CD4-positive, alpha-beta T cell treated with Interleukin-4 for 4 hours (primary cell): ENCODE measurements around the gene STK11.

ENCODE experiments used
- DNase-seq: peaks from one replicate; pipeline ENCODE4 v3.0.0-alpha.2; 2020

The STK11 gene

DNA sequence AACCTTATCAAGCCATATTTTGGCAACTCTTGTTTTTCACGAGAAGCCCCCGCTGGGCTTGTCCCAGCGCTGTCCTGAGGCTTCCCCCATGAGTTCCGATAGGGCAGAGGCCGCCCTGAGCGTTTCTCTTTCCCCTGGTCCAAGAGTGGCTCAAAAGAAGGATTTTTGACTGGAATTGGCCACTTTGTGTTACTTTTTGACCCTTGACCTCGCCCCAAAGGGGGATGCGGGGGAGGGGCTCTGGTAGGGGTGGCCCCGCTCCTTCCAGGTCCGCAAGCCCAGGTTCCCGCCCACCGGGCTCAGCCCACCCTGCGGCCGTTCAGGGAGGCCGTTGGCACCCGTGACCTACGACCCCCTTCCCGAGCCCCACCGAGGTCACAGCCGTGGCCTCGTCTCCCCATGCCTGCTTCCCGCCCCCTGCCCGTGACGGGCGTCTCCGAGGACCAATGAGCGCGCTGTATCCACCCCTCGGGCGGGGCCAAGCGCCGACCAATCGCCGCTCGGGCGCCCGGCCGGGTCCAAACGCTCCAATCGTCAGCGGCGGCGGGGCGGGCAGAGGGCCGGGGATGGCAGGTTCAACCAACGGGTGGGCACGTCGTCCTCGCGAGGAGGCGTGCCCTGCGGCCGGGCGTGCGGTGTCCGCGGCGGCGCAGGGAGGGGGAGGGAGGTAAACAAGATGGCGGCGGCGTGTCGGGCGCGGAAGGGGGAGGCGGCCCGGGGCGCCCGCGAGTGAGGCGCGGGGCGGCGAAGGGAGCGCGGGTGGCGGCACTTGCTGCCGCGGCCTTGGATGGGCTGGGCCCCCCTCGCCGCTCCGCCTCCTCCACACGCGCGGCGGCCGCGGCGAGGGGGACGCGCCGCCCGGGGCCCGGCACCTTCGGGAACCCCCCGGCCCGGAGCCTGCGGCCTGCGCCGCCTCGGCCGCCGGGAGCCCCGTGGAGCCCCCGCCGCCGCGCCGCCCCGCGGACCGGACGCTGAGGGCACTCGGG, at the start of gene STK11:
Gene STK11, plus strand, starts transcription at position 665 of the 986 bp plus-strand sequence. CDS start 1,136 bp downstream, outside the sequence.
- peak; percentile 98 for DNase-seq

DNA sequence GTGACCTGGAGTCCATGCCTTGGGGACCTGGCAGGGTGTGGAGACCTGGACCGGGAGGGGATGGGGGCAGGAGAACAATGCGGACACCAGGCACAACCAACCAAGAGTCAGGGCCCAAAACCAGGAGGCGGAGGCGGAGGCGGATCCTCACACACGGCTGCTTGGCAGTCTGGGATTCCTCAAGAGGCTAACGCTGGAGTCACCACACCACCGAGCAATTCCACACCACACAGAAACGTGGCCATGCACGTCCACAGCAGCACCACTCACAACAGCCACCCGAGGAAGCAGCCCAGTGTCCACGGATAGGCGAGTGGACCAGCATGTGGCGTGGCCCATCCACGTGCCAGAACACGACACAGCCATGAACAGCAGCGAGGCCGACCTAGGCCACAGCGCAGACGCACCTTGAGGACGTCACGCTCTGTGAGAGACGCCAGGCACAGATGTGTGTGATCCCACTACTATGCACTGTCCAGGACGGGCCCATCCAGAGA, 49.2 kb upstream of the STK11 start:
- no peak for DNase-seq

DNA sequence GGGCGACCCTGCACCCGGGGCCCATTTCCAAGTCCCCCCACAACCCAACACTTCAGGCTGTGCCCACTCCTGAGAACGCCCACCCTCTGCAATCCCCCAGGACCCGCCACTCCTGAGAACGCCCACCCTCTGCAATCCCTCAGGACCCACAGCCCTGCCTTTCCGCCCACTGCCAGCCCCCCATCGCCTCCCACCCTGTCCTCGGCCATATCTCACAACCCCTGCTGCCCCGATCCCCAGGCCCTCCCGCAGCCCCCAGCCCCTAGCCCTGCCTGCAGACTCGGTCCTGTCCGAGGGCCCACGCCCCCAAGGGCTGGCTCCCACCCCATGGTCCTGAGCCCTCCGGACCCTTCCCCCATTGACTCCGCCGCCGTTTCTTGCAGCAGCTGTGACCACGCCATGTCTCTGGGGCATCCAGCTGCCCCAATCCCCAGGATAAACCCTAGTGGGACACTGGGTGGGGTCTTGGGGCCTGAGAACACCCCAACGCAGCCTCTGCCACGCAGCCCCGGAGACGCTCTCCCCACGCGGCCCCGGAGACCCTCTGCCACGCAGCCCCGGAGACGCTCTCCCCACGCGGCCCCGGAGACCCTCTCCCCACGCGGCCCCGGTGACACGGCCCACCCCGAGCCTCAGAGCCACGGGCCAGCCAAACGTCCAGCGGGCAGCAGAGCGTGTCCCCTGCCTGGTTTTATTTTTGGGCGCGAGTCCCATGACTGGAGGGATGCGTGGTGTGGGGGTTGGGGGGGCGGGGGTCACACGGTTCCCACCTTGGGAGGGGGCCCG, 48.6 kb upstream of the STK11 start:
- no peak for DNase-seq

DNA sequence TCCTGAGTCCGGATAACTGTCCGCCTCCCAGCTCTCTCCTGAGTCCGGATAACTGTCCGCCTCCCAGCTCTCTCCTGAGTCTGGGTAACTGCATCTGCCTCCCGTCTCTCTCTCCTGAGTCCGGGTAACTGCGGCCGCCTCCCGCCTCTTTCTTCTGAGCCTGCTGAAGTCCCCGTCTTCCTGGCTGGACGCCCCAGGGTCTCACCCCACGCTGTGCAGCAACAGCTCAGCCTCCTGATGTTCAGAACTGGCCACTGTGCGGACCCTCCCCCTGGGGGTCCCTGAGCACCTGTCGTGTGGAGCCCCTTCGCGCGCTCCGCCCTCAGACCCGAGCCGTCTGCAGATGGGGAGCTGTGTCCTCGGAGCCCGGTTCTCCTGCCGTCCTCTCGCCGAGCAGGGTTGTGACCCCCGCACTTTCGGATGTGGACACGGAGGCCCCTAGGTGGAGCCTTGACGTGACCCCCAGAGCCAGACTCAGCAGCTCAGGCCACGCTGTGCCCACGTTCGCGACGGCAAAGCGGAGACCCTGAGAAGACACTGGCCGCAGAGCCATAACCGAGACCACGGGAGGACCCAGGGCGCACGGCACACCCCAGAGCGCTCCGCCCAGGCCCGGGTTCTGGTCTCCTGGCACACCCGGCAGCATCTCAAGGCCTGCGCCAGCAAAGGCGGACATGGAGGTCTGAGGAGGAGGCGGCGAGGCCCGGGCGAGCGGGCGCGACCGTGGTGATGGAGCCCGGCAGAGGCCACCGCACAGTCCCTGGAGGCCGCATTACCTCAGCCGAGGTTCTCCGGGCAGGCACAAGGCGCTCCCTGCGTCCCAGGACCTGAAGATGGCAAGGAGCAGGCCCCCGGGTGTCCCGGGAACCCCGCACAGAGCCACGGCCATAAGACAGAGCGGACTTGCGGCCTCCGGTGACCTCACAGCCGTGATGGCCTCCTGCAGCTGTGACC, 47.4 kb upstream of the STK11 start:
- DNase-seq: no peak

DNA sequence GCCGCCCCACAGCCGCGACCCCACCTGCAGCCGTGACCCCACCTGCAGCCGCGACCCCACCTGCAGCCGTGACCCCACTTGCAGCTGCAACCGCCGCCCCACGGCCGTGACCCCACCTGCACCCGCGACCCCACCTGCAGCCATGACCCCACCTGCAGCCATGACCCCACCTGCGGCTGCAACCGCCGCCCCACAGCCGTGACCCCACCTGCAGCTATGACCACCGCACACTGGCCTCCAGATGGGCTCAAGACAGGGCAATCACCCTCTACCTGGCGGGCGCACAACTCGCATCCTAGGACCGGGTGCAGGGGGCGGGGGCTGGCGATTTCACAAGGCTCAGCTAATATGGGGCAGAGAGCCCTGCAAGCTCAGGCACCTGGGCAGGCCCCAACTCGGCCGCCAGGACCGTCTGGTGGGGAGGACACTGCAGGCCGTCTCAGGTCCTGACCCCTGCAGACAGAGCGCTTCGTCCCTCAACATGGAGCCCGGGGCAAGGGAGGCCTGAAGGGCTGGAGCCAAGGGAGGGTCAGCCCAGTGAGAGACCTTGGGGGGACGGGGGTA, 46.6 kb upstream of the STK11 start:
- DNase-seq: no peak

- DNase-seq: no peak
Measured at GRCh38 chr19:1159864-1160595, 45.5 kb upstream of the STK11 start.

DNA sequence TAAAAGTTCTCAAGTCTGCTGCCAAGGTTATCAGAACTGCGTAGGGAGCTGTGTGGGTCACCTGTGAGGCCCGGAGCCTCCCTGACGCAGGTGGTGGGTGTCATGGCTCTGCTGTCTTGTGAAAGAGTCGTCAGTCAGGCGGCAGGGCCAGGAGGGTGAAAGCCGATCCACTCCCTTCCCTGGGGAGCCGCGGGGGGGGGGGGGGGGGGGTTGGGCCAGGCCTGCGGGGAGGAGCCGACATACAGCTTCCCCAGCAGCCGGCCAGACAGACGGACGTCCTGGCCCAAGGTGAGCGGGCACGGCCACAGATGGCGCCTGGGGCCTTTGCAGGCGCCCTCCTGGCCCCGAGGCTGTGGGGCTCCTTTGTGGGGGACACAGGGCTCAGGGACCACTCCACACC, 43.9 kb upstream of the STK11 start:
- DNase-seq: no peak

DNA sequence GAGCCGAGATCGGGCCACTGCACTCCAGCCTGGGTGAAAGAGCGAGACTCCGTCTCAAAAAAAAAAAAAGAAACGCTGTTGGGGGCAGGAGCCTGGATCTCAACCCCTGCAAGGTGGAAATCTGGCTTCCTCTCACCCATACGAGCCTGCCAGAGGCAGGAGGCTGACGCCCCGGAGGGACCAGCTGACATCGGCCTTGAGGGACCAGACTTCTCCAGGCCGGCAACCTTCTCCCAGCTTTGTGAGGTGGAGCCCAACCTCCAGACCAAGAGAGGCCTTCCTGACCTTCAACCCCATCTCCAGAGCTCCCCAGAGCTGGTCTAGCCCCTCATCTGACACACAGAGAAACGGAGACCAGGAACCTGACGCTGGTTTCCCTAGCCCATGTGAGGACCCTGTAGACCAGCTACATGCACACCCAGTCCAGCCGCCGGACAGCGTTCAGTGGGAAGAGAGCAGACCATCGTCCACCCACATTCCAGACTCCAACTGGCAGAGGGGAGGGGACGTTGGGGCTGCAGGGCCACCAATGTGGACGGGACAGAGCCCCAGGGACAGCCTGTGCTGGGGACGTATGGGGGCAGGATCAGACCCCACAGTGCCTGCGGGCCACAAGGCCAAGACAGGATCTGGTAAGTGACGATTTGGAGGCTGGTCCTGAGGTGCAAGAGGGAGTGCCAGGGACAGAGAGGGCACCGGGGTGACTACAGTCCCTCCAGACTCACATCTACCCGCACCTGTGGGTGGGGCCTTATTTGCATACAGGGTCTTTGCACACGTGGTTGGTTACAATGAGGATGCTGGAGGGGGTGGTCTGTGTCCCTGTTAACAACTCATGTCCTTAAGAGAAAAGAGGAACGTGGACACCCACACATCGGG, 42.9 kb upstream of the STK11 start:
- DNase-seq: no peak

DNA sequence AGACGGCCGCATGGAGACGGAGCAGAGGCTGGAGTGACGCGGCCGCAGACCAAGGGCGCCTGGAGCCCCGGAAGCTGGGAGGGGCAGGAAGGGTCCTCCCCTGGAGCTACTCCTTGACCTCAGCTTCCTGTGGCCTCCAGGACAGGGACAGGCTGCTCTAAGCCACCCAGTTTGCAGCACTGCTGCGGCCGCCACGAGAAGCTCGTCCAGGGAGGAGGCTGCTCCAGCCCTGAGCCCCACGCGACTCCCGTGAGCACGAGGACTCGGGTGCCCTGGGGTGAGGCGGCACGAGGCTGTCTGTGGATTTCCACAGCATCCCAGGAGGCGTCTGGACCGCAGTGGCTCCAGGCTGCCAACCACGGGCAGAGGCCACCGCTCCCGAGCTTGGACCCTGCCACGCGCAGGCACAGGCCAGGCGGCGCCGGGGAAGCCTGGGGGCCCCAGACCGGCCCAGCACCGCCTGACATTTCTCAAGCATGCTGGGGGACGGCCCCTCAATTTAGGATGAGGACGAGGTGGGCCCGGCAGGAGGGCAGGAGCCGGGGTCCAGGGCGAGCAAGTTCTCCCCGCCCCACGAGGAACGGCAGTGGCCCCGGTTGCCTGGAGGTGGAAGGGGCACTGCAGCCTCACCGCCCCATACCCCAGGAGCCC, 42.2 kb upstream of the STK11 start:
- no peak for DNase-seq

- DNase-seq: no peak
Measured at GRCh38 chr19:1163934-1164683, 41.5 kb upstream of the STK11 start.

- DNase-seq: no peak
Measured at GRCh38 chr19:1164684-1165531, 40.7 kb upstream of the STK11 start.

- DNase-seq: no peak
Measured at GRCh38 chr19:1166872-1167573, 38.6 kb upstream of the STK11 start.

DNA sequence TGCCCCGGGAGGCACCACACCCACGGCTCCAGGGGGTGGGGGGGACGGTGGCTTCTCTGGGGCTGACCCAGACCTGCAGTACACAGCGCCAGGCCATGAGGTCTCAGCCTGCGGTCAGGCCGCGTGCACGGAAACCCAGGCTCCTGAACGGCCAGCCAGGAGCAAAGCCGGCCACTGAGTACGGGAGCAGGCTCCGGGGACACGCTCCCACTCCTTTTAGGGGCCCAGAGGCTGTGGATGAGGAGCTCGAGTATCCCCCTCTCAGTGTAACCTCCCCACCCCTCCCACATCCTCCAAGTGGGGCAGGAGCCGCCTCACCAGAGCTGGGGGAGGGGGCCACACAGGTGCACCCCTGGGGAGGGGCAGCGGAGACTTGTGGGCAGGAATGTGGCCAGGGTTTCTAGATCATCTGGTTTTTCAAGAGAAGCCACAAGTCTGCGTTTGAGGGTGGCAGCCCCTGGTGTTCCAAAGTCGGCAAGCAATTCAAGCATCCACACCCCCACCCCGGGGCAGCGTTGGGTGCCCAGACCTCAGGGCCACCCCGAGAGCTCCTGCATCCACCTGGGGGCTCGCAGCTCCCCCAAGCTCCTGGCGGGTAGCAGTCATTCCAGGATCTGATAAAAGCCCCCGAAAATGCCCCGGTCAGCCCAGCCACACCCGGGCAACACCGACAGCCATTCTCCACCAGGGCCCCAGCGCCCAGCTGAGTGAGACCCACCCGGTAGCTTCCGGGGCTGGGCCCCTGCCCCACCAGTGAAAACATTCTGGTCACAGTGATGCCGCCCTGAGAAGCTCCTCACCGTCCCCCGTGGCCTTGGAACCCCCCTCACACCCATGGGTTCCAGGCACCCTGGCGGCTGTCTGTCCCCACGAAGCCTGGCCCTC, 37.6 kb upstream of the STK11 start:
- DNase-seq: no peak

DNA sequence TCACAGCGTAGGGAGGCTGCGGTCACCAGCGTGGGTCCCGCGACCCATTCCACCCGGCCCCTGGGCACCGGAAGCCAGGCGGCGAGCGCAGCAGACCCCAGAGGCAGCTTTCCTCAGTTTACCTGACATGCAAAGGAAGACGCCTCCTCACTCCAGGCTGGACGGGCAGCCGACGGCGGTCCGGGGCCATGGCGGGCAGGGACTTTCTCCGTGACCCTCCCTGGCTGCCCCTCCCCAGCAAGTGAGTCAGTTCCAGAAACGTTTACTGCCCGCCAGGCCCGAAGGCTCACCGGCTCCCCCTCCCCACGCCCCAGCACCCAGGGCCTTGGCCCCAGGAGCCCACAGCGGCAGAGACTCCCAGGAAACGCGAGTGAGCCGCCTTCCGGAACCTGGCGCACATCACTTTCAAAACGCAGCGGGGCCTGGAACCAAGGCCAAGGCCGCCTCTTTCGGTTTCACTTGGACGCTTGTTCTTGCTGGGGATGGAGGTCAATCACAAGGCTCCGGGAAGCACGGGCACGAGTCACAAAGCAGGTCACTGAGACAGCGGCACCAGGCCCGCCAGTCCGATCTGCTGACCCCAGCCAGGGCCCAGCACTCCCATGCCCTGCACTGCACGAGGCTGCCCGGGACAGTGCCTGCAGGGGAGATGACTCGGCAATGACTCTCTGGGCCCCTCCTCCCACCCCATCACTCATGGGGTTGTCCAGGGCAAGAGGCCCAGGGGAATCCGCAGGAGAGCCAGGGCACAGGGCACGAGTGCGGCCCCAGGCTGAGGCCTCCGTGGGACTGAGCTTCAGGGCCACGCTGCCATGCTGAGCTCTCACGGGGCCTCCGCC, 36.8 kb upstream of the STK11 start:
- no peak for DNase-seq

DNA sequence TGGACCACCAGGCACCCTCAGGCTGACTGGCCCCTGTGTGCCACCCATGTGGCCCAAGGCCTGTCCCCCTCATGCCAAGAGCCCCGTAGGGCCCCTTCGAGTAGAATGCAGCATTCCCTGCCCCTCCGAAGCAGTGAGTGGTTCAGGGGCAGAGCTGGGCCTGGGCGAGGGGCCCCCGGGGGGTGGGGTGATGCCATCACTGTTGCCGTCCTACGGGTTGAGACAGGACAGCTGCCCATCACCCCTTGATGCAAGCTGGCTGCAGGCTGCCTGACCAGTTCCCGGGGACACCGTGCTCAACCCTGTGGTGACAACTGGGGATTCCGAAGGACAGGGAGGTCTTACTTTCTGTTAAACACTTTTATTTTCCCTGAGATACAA, 36.2 kb upstream of the STK11 start:
- no peak for DNase-seq
